Midbrain (tissue), 1 donor: ENCODE measurements around the gene YPEL2.

Experiments
- DNase-seq: peaks from one replicate; lab custom pipeline; 2025; lab: John Stamatoyannopoulos, UW

YPEL2 gene

DNA sequence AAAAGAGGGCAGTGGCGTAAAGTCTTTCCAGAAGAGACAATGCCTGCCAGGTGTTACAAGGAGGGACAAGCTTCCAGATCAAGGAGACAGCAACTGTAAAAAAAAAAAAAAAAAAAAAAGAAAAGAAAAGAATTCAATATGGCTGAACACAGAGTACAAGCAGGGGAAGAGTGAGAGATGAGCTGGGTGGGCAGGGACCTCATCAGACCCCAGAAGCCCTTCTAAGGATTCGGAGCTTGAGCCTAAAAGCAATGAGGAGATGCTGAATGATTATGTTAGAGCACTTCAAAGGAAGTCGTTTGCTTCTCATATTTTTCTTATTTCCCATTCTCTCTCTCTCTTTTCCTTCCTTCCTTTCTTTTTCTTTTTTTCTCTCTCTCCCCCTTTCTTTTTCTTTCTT lies 103.0 kb downstream of the YPEL2 start:
- no peak for DNase-seq

DNA sequence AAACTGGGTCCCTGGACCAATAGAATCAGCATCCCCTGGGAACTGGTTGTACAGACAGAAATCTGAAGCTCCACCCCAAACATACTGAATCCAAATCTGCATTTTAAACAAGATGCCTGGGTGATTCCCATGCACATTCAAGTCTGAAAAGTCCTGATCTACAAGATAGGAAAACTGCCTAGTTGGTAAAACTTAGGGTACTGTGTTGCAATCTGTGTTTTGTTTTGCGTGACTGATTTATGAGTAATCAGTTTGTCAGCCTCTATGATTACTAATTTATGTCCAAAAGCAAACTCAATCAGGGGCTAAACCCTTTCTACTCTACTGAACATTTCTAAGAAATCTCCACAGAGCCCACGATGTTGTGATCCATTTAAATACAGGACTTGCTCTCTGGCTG lies 103.8 kb downstream of the YPEL2 start:
- no peak for DNase-seq

- DNase-seq: no peak
Observed at GRCh38 chr17:59436900-59437299, 105.4 kb downstream of the YPEL2 start.

GRCh38 chr17:59437791-59438281 lies 106.4 kb downstream of the YPEL2 start:
- no peak for DNase-seq

- no peak for DNase-seq
Observed at GRCh38 chr17:59439262-59439661, 107.8 kb downstream of the YPEL2 start.

- DNase-seq: no peak
Observed at GRCh38 chr17:59439741-59440211, 108.3 kb downstream of the YPEL2 start.

- peak; percentile 93 for DNase-seq
Observed at GRCh38 chr17:59440757-59441463, 109.5 kb downstream of the YPEL2 start.

GRCh38 chr17:59441464-59442096 lies 110.1 kb downstream of the YPEL2 start:
- no peak for DNase-seq

GRCh38 chr17:59443106-59443505 lies 111.7 kb downstream of the YPEL2 start:
- no peak for DNase-seq
